HUES48 (cell line): ENCODE measurements around the gene TRABD2B.

Experiments
- H3K27ac ChIP-seq: one replicate; pipeline ENCODE4 v1.7.0; 2013; ENCODE audit warnings: low read depth, low read length, inconsistent platforms
- H3K27me3 ChIP-seq: 2 replicates; pipeline ENCODE4 v1.6.1; 2013; ENCODE audit warnings: mild to moderate bottlenecking, low read length; ENCODE audit not compliant: control insufficient read depth, insufficient read depth
- H3K36me3 ChIP-seq: 2 replicates; pipeline ENCODE4 v1.6.1; 2013; ENCODE audit warnings: low read length; ENCODE audit not compliant: control insufficient read depth, insufficient read depth
- H3K4me1 ChIP-seq: 2 replicates; pipeline ENCODE4 v1.6.1; 2013; ENCODE audit warnings: mild to moderate bottlenecking, low read length; ENCODE audit not compliant: control insufficient read depth, insufficient read depth
- H3K4me3 ChIP-seq: 2 replicates; pipeline ENCODE4 v1.5.1; 2013; ENCODE audit warnings: mild to moderate bottlenecking, low read depth, low read length
- H3K9ac ChIP-seq: 2 replicates; pipeline ENCODE4 v1.6.1; 2013; ENCODE audit warnings: mild to moderate bottlenecking, low read depth, low read length, moderate library complexity
- H3K9me3 ChIP-seq: 2 replicates; pipeline ENCODE4 v1.6.1; 2013; ENCODE audit warnings: low read length; ENCODE audit not compliant: control insufficient read depth, insufficient read depth

TRABD2B gene

GRCh38 chr1:47906527-47907176 lies 90.5 kb downstream of the TRABD2B start:
- Histone ChIP-seq H3K27me3 (no peaks in the 10 kb centered on the region), H3K36me3 (no peaks in the 10 kb centered on the region), H3K4me3 (no peak overlapping the region), H3K27ac (no peak overlapping the region), H3K9ac (no peak overlapping the region), H3K9me3 (no peaks in the 10 kb centered on the region), H3K4me1 (no peaks in the 10 kb centered on the region)

DNA sequence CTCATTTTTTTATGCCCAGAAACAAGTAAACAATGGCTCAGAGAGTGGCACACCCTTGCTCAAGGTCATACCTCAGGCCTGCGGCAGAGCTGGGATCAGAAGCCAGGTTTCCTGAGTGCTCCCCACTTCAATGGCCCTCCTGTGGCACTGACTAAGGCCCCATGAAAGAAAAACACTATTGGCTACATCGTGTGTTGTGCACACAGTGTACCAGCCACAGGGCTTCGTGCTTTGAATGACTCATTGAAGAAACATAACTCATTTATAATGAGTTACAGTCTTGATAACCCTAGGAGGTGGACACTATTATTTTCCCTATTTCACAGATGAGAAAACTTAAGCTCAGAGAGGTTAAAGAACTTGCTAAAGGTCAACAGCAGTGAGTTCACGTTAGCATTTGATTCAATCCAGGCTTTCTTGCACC lies 91.2 kb downstream of the TRABD2B start:
- Histone ChIP-seq H3K4me3 (no peak overlapping the region), H3K27ac (no peak overlapping the region), H3K4me1 (no peaks in the 10 kb centered on the region), H3K36me3 (no peaks in the 10 kb centered on the region), H3K27me3 (no peaks in the 10 kb centered on the region), H3K9ac (no peak overlapping the region), H3K9me3 (no peaks in the 10 kb centered on the region)

GRCh38 chr1:47903723-47904122 lies 93.5 kb downstream of the TRABD2B start:
- H3K4me1 ChIP-seq: peaks cover 7% of the 10 kb centered on the region
- no peak overlapping the region for H3K9ac ChIP-seq
- H3K9me3 ChIP-seq: no peaks in the 10 kb centered on the region

GRCh38 chr1:47901001-47901575 lies 96.1 kb downstream of the TRABD2B start:
- Histone ChIP-seq H3K36me3 (no peaks in the 10 kb centered on the region), H3K4me1 (peaks cover 23% of the 10 kb centered on the region), H3K27me3 (no peaks in the 10 kb centered on the region), H3K4me3 (no peak overlapping the region), H3K9ac (no peak overlapping the region), H3K27ac (no peak overlapping the region), H3K9me3 (no peaks in the 10 kb centered on the region)

More at GRCh38 chr1:47903723-47904122, 93.5 kb downstream of the TRABD2B start:
- H3K27me3 ChIP-seq: no peaks in the 10 kb centered on the region
- no peaks in the 10 kb centered on the region for H3K36me3 ChIP-seq
- no peak overlapping the region for H3K4me3 ChIP-seq
- H3K27ac ChIP-seq: no peak overlapping the region

DNA sequence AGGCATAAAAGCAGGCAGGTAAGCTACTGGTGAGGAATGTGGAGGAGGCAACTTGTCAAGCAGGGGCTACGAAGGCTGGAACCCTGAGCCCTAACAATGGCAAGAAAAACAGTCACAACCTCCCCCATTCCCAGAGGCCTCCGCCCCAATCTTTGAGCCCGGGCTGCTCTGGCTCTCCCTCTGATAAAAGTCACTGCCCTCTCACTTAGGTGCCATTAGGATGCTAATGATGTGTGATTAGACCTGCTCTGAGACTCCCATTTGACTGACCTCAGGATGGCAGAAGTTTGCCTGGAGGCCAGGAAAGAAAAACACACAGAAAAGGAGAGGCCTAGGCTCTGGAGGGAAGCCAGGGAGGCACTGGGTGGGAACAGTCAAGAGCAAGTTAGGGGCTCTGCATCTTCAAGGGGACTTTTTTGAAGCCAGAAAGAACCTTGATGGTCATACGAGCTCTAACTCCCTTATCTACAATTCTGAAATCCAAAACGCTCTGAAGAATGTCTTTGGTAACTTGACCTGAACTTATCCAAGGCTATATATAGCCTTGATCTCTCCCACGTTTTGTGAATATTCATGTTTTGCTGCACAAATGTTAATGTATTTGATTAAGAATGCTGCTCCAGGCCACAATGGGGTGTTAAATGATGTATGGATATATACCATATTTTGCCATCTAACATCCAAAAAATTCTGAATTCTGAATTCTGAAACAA lies 98.9 kb downstream of the TRABD2B start:
- Histone ChIP-seq H3K9me3 (no peaks in the 10 kb centered on the region), H3K4me1 (peaks cover 51% of the 10 kb centered on the region), H3K27me3 (no peaks in the 10 kb centered on the region), H3K27ac (peak overlapping the region; percentile 48), H3K9ac (no peak overlapping the region), H3K4me3 (no peak overlapping the region), H3K36me3 (no peaks in the 10 kb centered on the region)

GRCh38 chr1:47895279-47896125 lies 101.7 kb downstream of the TRABD2B start:
- Histone ChIP-seq H3K27me3 (no peaks in the 10 kb centered on the region), H3K27ac (peak overlapping the region; percentile 43), H3K4me1 (peaks cover 53% of the 10 kb centered on the region), H3K9me3 (no peaks in the 10 kb centered on the region), H3K9ac (no peak overlapping the region), H3K36me3 (no peaks in the 10 kb centered on the region), H3K4me3 (0 out of 2 replicates have a peak overlapping the region, but pooled peaks have one; percentile 12)

- no peak overlapping the region for H3K9ac ChIP-seq
- no peaks in the 10 kb centered on the region for H3K27me3 ChIP-seq
- H3K4me1 ChIP-seq: peaks cover 53% of the 10 kb centered on the region
- H3K36me3 ChIP-seq: no peaks in the 10 kb centered on the region
- H3K9me3 ChIP-seq: no peaks in the 10 kb centered on the region
- peak overlapping the region; percentile 43 for H3K27ac ChIP-seq
- peak overlapping the region; percentile 12; the same call in 1 of the 2 replicates for H3K4me3 ChIP-seq
Measured at GRCh38 chr1:47894410-47895278, 102.5 kb downstream of the TRABD2B start.

GRCh38 chr1:47893412-47893811 lies 103.8 kb downstream of the TRABD2B start:
- Histone ChIP-seq H3K9me3 (no peaks in the 10 kb centered on the region), H3K9ac (no peak overlapping the region)

DNA sequence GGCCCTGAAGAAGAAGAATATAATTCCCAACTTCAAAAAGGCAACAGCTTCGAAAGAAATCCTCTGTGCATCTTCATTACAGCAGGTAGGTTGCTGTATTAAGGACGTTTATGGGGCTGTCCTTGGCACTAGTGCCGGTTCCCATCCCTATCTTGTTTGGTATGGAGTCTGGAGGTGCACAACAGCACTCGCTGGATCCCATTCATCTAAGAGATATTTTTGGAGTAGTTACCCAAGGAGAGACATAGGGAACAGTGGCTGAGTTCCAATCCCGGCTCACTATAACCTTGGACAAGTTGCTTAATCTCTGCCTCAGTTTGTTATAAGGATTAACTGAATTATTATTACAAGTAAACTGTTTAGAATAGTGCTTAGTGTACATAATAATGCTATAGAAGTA lies 106.4 kb downstream of the TRABD2B start:
- Histone ChIP-seq H3K4me1 (peaks cover 35% of the 10 kb centered on the region), H3K9me3 (no peaks in the 10 kb centered on the region), H3K36me3 (no peaks in the 10 kb centered on the region), H3K9ac (no peak overlapping the region), H3K27me3 (no peaks in the 10 kb centered on the region), H3K4me3 (no peak overlapping the region), H3K27ac (no peak overlapping the region)

More at GRCh38 chr1:47893412-47893811, 103.8 kb downstream of the TRABD2B start:
- no peak overlapping the region for H3K4me3 ChIP-seq
- no peak overlapping the region for H3K27ac ChIP-seq
- no peaks in the 10 kb centered on the region for H3K36me3 ChIP-seq
- peaks cover 43% of the 10 kb centered on the region for H3K4me1 ChIP-seq
- H3K27me3 ChIP-seq: no peaks in the 10 kb centered on the region

DNA sequence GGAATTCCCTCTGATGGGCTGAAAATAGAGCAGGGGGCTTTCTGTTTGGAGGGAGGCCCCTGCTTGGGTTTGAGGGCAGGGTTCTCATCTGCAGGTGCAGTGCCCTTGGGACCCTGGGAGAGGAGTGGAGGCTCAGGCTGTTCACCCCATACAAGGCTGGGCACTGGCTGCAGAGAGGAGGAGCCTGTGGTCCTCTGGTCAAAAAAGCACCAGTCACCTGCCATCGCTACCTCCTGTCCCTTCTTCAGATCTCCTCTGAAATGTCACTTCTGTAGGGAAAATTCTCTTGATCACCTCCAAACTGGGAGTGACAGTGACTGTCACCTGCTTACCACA lies 108.9 kb downstream of the TRABD2B start:
- H3K4me1 ChIP-seq: peaks cover 10% of the 10 kb centered on the region
- H3K9ac ChIP-seq: no peak overlapping the region
- no peaks in the 10 kb centered on the region for H3K9me3 ChIP-seq
- no peak overlapping the region for H3K4me3 ChIP-seq
- no peak overlapping the region for H3K27ac ChIP-seq
- no peaks in the 10 kb centered on the region for H3K36me3 ChIP-seq
- no peaks in the 10 kb centered on the region for H3K27me3 ChIP-seq
